Fibroblast of lung (primary cell): ENCODE data around the gene PRMT7.

Experiments
- EZH2 ChIP-seq: IDR thresholded peaks from 2 replicates; pipeline ENCODE4 v1.5.1; 2012; ENCODE audit warnings: low read length, control low read depth, mild to moderate bottlenecking; ENCODE audit errors: missing control alignments
- TF ChIP-seq, protein P1 (sequence below), 2 donors: IDR thresholded peaks in 1 of 2; conservative IDR thresholded peaks in 1 of 2; 1 replicate in 1 of 2; 2 replicates in 1 of 2; pipeline ENCODE4 v1.5.1; 2011 to 2012; ENCODE audit warnings: low read length in 2 of 2, control low read depth in 1 of 2, inconsistent platforms in 1 of 2, low read depth in 1 of 2, mild to moderate bottlenecking in 1 of 2

DNA sequence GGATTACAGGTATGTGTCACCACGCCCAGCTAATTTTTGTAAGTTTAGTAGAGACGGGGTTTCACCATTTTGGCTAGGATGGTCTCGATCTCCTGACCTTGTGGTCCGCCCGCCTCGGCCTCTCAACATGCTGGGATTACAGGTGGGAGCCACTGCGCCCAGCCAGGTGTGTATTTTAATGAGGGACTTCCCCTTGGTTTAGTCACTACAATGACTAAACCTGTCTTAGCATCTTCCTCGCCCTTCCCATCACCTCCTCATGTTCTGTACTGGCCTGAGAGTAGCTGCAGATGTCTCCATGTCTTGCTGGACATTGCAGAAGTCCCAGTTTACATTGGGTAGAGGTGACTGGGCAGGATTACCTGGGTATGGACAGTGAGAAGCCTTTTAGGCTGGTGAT is 36.9 kb upstream of the PRMT7 start:
- TF ChIP-seq, protein P1, sequence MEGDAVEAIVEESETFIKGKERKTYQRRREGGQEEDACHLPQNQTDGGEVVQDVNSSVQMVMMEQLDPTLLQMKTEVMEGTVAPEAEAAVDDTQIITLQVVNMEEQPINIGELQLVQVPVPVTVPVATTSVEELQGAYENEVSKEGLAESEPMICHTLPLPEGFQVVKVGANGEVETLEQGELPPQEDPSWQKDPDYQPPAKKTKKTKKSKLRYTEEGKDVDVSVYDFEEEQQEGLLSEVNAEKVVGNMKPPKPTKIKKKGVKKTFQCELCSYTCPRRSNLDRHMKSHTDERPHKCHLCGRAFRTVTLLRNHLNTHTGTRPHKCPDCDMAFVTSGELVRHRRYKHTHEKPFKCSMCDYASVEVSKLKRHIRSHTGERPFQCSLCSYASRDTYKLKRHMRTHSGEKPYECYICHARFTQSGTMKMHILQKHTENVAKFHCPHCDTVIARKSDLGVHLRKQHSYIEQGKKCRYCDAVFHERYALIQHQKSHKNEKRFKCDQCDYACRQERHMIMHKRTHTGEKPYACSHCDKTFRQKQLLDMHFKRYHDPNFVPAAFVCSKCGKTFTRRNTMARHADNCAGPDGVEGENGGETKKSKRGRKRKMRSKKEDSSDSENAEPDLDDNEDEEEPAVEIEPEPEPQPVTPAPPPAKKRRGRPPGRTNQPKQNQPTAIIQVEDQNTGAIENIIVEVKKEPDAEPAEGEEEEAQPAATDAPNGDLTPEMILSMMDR (conservative IDR thresholded peaks at IDR 0.05 in 1 of 2, IDR thresholded peaks at IDR 0.05 in 1 of 2; ENCODE audit: low read depth in 1 of 2, low read length in 2 of 2), result no peak
- no peak for TF ChIP-seq EZH2
